ENCODE measurements around the gene TNNT1.

DNA sequence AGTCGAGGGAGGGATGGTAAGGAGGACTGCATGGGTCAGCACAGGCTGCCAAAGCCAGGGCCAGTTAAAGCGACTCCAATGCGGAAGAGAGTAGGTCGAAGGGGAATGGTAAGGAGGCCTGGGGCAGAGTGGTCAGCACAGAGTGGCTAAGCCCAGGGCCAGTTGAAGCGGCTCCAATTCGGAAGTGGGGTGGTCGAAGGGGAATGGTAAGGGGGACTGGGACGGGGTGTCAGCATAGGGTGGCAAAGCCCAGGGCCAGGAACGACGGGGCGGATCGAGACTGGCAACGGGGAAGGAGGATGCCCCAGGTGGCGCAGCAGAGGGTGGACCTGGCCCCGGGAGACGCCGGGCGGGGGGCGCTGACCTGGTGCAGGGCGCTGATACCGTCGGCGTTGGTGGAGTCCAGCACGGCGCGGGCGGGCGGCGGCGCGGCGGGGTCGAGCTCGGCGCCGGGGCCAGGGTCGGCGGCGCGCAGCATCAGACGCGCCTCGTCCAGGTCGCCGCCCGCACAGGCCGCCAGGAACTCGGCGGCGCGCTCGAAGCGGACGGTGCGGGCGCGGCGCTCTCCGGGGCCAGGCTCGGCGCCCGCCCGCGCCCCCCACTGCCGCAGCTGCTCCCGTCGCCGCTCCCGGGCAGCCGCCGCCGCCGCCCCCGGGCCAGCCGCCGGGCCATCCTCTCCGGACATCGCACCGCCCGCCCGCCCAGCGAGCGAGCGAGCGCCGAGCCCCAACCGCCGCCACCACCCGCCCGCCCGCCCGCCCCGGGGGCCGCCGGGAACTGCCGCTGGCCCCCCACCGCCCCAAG is 31.9 kb downstream of the TNNT1 start, which contains the start of gene PPP1R12C:
- TF ChIP-seq CTCF (conservative IDR thresholded peaks at IDR 0.05; ENCODE audit: low read length) (no peak), EZH2phosphoT487 (IDR thresholded peaks at IDR 0.05; ENCODE audit: borderline replicate concordance) (no peak)

Measured in Loucy (cell line).